HEK293 (cell line): ENCODE results near the gene ZNF367.

Experiments used
- CTCF ChIA-PET: fragments of 350-600 bp; formaldehyde crosslinking; extraction: SDS; loops from one replicate; lab custom pipeline; 2021; ENCODE audit warnings: antibody characterized with exemption; lab: Yijun Ruan, JAX
- POLR2A ChIA-PET: fragments of 300-600 bp; formaldehyde crosslinking; extraction: SDS; loops from one replicate; lab custom pipeline; 2020; ENCODE audit warnings: antibody characterized with exemption, inconsistent platforms; lab: Yijun Ruan, JAX
- H3K27ac ChIP-seq: fragments of 200-500 bp; sonication (Bioruptor generic); 2 replicates; pipeline ENCODE4 v1.5.1; 2014; ENCODE audit warnings: low read depth, low read length, control low read depth, inconsistent platforms; ENCODE audit errors: extremely low read depth
- H3K36me3 ChIP-seq, 2 experiments: fragments of 200-500 bp in 1 of 2; sonication (Bioruptor generic) in 1 of 2; 1 replicate in 1 of 2; 2 replicates in 1 of 2; pipeline ENCODE4 v1.5.1; 2014 to 2017; ENCODE audit warnings: inconsistent platforms in 2 of 2, low read length in 2 of 2; ENCODE audit not compliant: control insufficient read depth in 2 of 2, insufficient read depth in 1 of 2
- H3K4me1 ChIP-seq: fragments of 200-500 bp; sonication (Bioruptor generic); 2 replicates; pipeline ENCODE4 v1.5.1; 2014; ENCODE audit warnings: mild to moderate bottlenecking, low read length, inconsistent platforms; ENCODE audit not compliant: control insufficient read depth, insufficient read depth
- H3K4me3 ChIP-seq: 2 replicates; pipeline ENCODE4 v1.5.1; 2011; ENCODE audit warnings: low read depth, mild to moderate bottlenecking, control low read depth, low read length, moderate library complexity
- H3K9me3 ChIP-seq: fragments of 200-500 bp; sonication (Bioruptor generic); 2 replicates; pipeline ENCODE4 v1.5.1; 2014; ENCODE audit warnings: low read depth, low read length, inconsistent platforms; ENCODE audit not compliant: control insufficient read depth, insufficient read depth
- ATF2 ChIP-seq: fragments of 450-650 bp; formaldehyde crosslinking; IDR thresholded peaks from 2 replicates; pipeline ENCODE4 v1.5.1; 2016; ENCODE audit warnings: missing biosample characterization, missing genetic modification characterization, low read depth
- GLI4 ChIP-seq: fragments of 450-650 bp; formaldehyde crosslinking; IDR thresholded peaks from 2 replicates; pipeline ENCODE4 v1.5.1; 2016; ENCODE audit warnings: missing biosample characterization, missing genetic modification characterization
- PATZ1 ChIP-seq: fragments of 450-650 bp; formaldehyde crosslinking; IDR thresholded peaks from 2 replicates; pipeline ENCODE4 v1.5.1; 2016; ENCODE audit warnings: missing biosample characterization, missing genetic modification characterization
- SCRT2 ChIP-seq: fragments of 450-650 bp; formaldehyde crosslinking; IDR thresholded peaks from 2 replicates; pipeline ENCODE4 v1.5.1; 2016; ENCODE audit warnings: missing biosample characterization, missing genetic modification characterization
- SETDB1 ChIP-seq: IDR thresholded peaks from one replicate; pipeline ENCODE4 v1.6.1; 2017; ENCODE audit warnings: mild to moderate bottlenecking, low read length, moderate library complexity, mixed read lengths; ENCODE audit not compliant: insufficient read length
- TRIM28 ChIP-seq: IDR thresholded peaks from 2 replicates; pipeline ENCODE4 v1.6.1; 2011; ENCODE audit warnings: low read length, control low read depth, borderline replicate concordance
- WT1 ChIP-seq: fragments of 450-650 bp; formaldehyde crosslinking; IDR thresholded peaks from 2 replicates; pipeline ENCODE4 v1.5.1; 2016; ENCODE audit warnings: missing biosample characterization, missing genetic modification characterization
- YY2 ChIP-seq: fragments of 450-650 bp; formaldehyde crosslinking; IDR thresholded peaks from 2 replicates; pipeline ENCODE4 v1.5.1; 2016; ENCODE audit warnings: missing biosample characterization, missing genetic modification characterization
- ZBTB48 ChIP-seq: fragments of 450-650 bp; formaldehyde crosslinking; IDR thresholded peaks from 2 replicates; pipeline ENCODE4 v1.5.1; 2016; ENCODE audit warnings: missing biosample characterization, missing genetic modification characterization
- ZBTB6 ChIP-seq: fragments of 450-650 bp; formaldehyde crosslinking; IDR thresholded peaks from 2 replicates; pipeline ENCODE4 v1.5.1; 2017; ENCODE audit warnings: missing biosample characterization, missing genetic modification characterization
- ZNF133 ChIP-seq: fragments of 450-650 bp; formaldehyde crosslinking; IDR thresholded peaks from 2 replicates; pipeline ENCODE4 v1.5.1; 2016; ENCODE audit warnings: missing biosample characterization, missing genetic modification characterization
- ZNF184 ChIP-seq: fragments of 450-650 bp; IDR thresholded peaks from 2 replicates; pipeline ENCODE4 v1.5.1; 2018; ENCODE audit warnings: missing biosample characterization, mild to moderate bottlenecking, missing genetic modification characterization
- ZNF274 ChIP-seq, 2 experiments: fragments of 200-500 bp in 1 of 2; fragments of 450-650 bp in 1 of 2; sonication (Bioruptor generic) in 1 of 2; formaldehyde crosslinking in 1 of 2; IDR thresholded peaks; 2 replicates each; pipeline versions ENCODE4 v1.5.1 to v1.6.1; 2014 to 2016; ENCODE audit warnings: borderline replicate concordance in 1 of 2, inconsistent platforms in 1 of 2, low read length in 1 of 2, missing biosample characterization in 1 of 2, missing genetic modification characterization in 1 of 2
- ZNF280C ChIP-seq: fragments of 450-650 bp; formaldehyde crosslinking; IDR thresholded peaks from 2 replicates; pipeline ENCODE4 v1.5.1; 2016; ENCODE audit warnings: missing biosample characterization, missing genetic modification characterization
- ZNF280D ChIP-seq: fragments of 450-650 bp; formaldehyde crosslinking; IDR thresholded peaks from 2 replicates; pipeline ENCODE4 v1.5.1; 2016; ENCODE audit warnings: missing biosample characterization, missing genetic modification characterization
- ZNF391 ChIP-seq: fragments of 450-650 bp; formaldehyde crosslinking; IDR thresholded peaks from 2 replicates; pipeline ENCODE4 v1.5.1; 2016; ENCODE audit warnings: low read depth, missing biosample characterization, missing genetic modification characterization, borderline replicate concordance
- ZNF610 ChIP-seq: fragments of 450-650 bp; formaldehyde crosslinking; IDR thresholded peaks from 2 replicates; pipeline ENCODE4 v1.5.1; 2016; ENCODE audit warnings: missing biosample characterization, missing genetic modification characterization, borderline replicate concordance
- ZSCAN23 ChIP-seq: fragments of 450-650 bp; formaldehyde crosslinking; IDR thresholded peaks from 2 replicates; pipeline ENCODE4 v1.5.1; 2016; ENCODE audit warnings: missing biosample characterization, missing genetic modification characterization

ZNF367 gene

GRCh38 chr9:96408409-96409280, 9.5 kb downstream of the ZNF367 start:
- no peaks in the 10 kb centered on the region for H3K9me3 ChIP-seq
- peaks cover 6 to 22% of the 10 kb centered on the region in 2 experiments for H3K36me3 ChIP-seq
- ChIA-PET CTCF (no interaction called here), POLR2A (no interaction called here)
- H3K4me1 ChIP-seq = no peaks in the 10 kb centered on the region
- TF ChIP-seq ZBTB6 (no peak), SCRT2 (tag by site-specific recombination) (peak; percentile 39; the same call in 1 of the 2 replicates), SETDB1 (peak; percentile 33), YY2 (no peak), TRIM28 (peak; percentile 68; the same call in 1 of the 2 replicates)
- H3K27ac ChIP-seq = no peak overlapping the region
- no peak overlapping the region for H3K4me3 ChIP-seq

- Histone ChIP-seq H3K27ac (no peak overlapping the region), H3K4me1 (no peaks in the 10 kb centered on the region), H3K4me3 (no peak overlapping the region), H3K36me3 (peaks cover 0 to 14% of the 10 kb centered on the region in 2 experiments; a peak in 2 of 3 replicates), H3K9me3 (no peaks in the 10 kb centered on the region)
- TF ChIP-seq ZNF280C (tag by site-specific recombination) (no peak), SETDB1 (peak; percentile 81), ZNF133 (tag by site-specific recombination) (peak; percentile 99)
- POLR2A ChIA-PET = no interaction called here
- CTCF ChIA-PET = interaction anchor here (0.6 to 2.2 kb wide), 5 partner anchors 42 to 852 kb away, joined by 3 to 5 read pairs (median 4); no protein-coding TSS in a partner anchor
Measured at GRCh38 chr9:96400132-96400910, 17.8 kb downstream of the ZNF367 start.

GRCh38 chr9:96399325-96399633, 18.9 kb downstream of the ZNF367 start:
- POLR2A ChIA-PET = no interaction called here
- H3K36me3 ChIP-seq = peaks cover 0 to 24% of the 10 kb centered on the region in 2 experiments; a peak in 2 of 3 replicates
- H3K27ac ChIP-seq = no peak overlapping the region
- H3K9me3 ChIP-seq = no peaks in the 10 kb centered on the region
- CTCF ChIA-PET = interaction anchor here (0.6 to 2.2 kb wide), 3 partner anchors 20 to 851 kb away, joined by 3 to 5 read pairs (median 3); no protein-coding TSS in a partner anchor
- no peak overlapping the region for H3K4me3 ChIP-seq
- no peaks in the 10 kb centered on the region for H3K4me1 ChIP-seq
- TF ChIP-seq PATZ1 (tag by site-specific recombination) (no peak), ZNF610 (tag by site-specific recombination) (no peak), WT1 (tag by site-specific recombination) (no peak), ATF2 (tag by site-specific recombination) (no peak), ZNF274 (IDR thresholded peaks at IDR 0.05; ENCODE audit: low read length) (no peak), ZNF274 (tag by site-specific recombination; IDR thresholded peaks at IDR 0.05; ENCODE audit: borderline replicate concordance) (no peak), ZBTB48 (tag by site-specific recombination) (no peak), ZNF391 (tag by site-specific recombination) (no peak), ZNF184 (no peak), ZNF280D (no peak), ZSCAN23 (tag by site-specific recombination) (no peak), GLI4 (no peak)
